T47D (cell line): ENCODE results near the gene SLC43A3.
"Not testable (repeated sequence)": the region's sequence is repeated elsewhere in the genome, so short reads cannot be mapped to it uniquely, and the experiment has no call there.

Experiments used
- DNase-seq, 2 experiments: peaks; one replicate each; pipeline versions ENCODE4 v3.0.0 to v3.0.0-alpha.2; 2011 to 2012; ENCODE audit warnings: low read depth in 1 of 2, low spot score in 1 of 2
- JUND ChIP-seq: IDR thresholded peaks from 2 replicates; pipeline ENCODE4 v1.6.1; 2012; ENCODE audit warnings: low read depth
- in situ Hi-C: cut with HindIII; loops from 2 replicates; pipeline ENCODE4 v1.10.0; 2016; ENCODE audit warnings: low sequenced_read_pairs, low pct_unique_long_range_greater_than_20kb

The SLC43A3 gene

GRCh38 chr11:57456960-57457642, 30.2 kb upstream of the SLC43A3 start:
- in situ Hi-C loops: no loop called here
- DNase-seq: peak; percentile 88 to 91
- no peak for TF ChIP-seq JUND

- TF ChIP-seq JUND: no peak
- no peak for DNase-seq
- in situ Hi-C loops: no loop called here
Measured at GRCh38 chr11:57453543-57454177, 26.7 kb upstream of the SLC43A3 start.

GRCh38 chr11:57446055-57446454, 19.1 kb upstream of the SLC43A3 start:
- no peak for TF ChIP-seq JUND
- in situ Hi-C loops: no loop called here
- DNase-seq: no peak

- DNase-seq, in situ Hi-C loops: not testable (repeated sequence)
Measured at GRCh38 chr11:57445122-57445394, 18.1 kb upstream of the SLC43A3 start.

- no peak for TF ChIP-seq JUND
- no peak for DNase-seq
- in situ Hi-C loops: no loop called here
Measured at GRCh38 chr11:57444362-57445121, 17.6 kb upstream of the SLC43A3 start.

- no peak for DNase-seq
- in situ Hi-C loops: no loop called here
- TF ChIP-seq JUND: no peak
Measured at GRCh38 chr11:57440744-57441414, 14.0 kb upstream of the SLC43A3 start.

GRCh38 chr11:57439786-57440185, 12.9 kb upstream of the SLC43A3 start:
- in situ Hi-C loops: no loop called here
- no peak for DNase-seq
- no peak for TF ChIP-seq JUND

- no peak for TF ChIP-seq JUND
- DNase-seq: no peak
- in situ Hi-C loops: no loop called here
Measured at GRCh38 chr11:57438345-57439285, 11.7 kb upstream of the SLC43A3 start.

- DNase-seq: no peak
- no peak for TF ChIP-seq JUND
- in situ Hi-C loops: no loop called here
Measured at GRCh38 chr11:57436031-57436430, 9.1 kb upstream of the SLC43A3 start.

GRCh38 chr11:57434640-57435546, 8.0 kb upstream of the SLC43A3 start:
- no peak for TF ChIP-seq JUND
- in situ Hi-C loops: no loop called here
- peak in 1 of 2 experiments; percentile 65 for DNase-seq

- in situ Hi-C loops: no loop called here
- no peak for TF ChIP-seq JUND
- DNase-seq: no peak
Measured at GRCh38 chr11:57432714-57433163, 5.8 kb upstream of the SLC43A3 start.
